Kidney (tissue), 14 donors: Measurements from ENCODE around the gene AGBL3. TPM values are rescaled to one million over a fixed set of nuclear protein-coding genes. Genes with fewer than 3 reads are reported as not detected.
"Not testable (repeated sequence)": the region's sequence is repeated elsewhere in the genome, so short reads cannot be mapped to it uniquely, and the experiment has no call there.

ENCODE experiments used
- DNase-seq, 5 donors: peaks; one replicate each; pipeline ENCODE4 v3.0.0-alpha.2; 2013 to 2020
- FAIRE-seq: peaks from 2 replicates; lab custom pipeline; 2012; peaks lifted over from hg19 to GRCh38; lab: Jason Lieb, UNC
- H3K27ac ChIP-seq, 2 donors: one replicate each; pipeline ENCODE4 v1.7.0; 2013; ENCODE audit warnings: low read depth in 2 of 2, low read length in 2 of 2, inconsistent platforms in 1 of 2
- H3K27me3 ChIP-seq: one replicate; pipeline ENCODE4 v1.7.1; 2013; ENCODE audit warnings: low read length, inconsistent platforms; ENCODE audit not compliant: control insufficient read depth, insufficient read depth
- H3K36me3 ChIP-seq, 3 donors: one replicate each; pipeline versions ENCODE4 v1.7.0 to v1.7.1; 2013; ENCODE audit warnings: low read length in 3 of 3, control low read depth in 1 of 3, inconsistent platforms in 1 of 3; ENCODE audit not compliant: insufficient read depth in 3 of 3, control insufficient read depth in 2 of 3
- H3K4me1 ChIP-seq, 3 donors: one replicate each; pipeline versions ENCODE4 v1.7.0 to v1.7.1; 2013; ENCODE audit warnings: low read length in 3 of 3, inconsistent platforms in 1 of 3, low read depth in 1 of 3; ENCODE audit not compliant: control insufficient read depth in 2 of 3, insufficient read depth in 2 of 3
- H3K4me3 ChIP-seq, 3 donors: one replicate each; pipeline versions ENCODE4 v1.7.0 to v1.8.1; 2013; ENCODE audit warnings: low read length in 3 of 3, control low read depth in 1 of 3, inconsistent platforms in 1 of 3
- H3K9ac ChIP-seq, 3 donors: one replicate each; pipeline versions ENCODE4 v1.7.0 to v1.7.1; 2013; ENCODE audit warnings: low read length in 3 of 3, control low read depth in 1 of 3, inconsistent platforms in 1 of 3
- H3K9me3 ChIP-seq, 3 donors: one replicate each; pipeline versions ENCODE4 v1.7.0 to v1.7.1; 2013; ENCODE audit warnings: low read length in 3 of 3, control low read depth in 1 of 3, inconsistent platforms in 1 of 3; ENCODE audit not compliant: control insufficient read depth in 2 of 3, insufficient read depth in 1 of 3
- intact Hi-C: fragments of 100-400 bp; cut with DNase I; formaldehyde crosslinking; loops from one replicate; pipeline ENCODE4 v1.11.1; 2022
- polyA plus RNA-seq: library from polyadenylated mRNA; stranded (reverse); fragments of 350-450 nt; fragmentation: Illumina TruSeq; extraction: RNeasy Lipid Tissue Mini Kit (QIAGEN cat#74804); gene quantifications from one replicate; pipeline ENCODE4 v1.2.3, GENCODE V29; 2014; ENCODE audit warnings: low read depth, low replicate concordance; ENCODE audit not compliant: insufficient read depth
- total RNA-seq: library from RNA; stranded (reverse); fragmentation: NEBNext Ultra II Directional; extraction: Animal tissue kit (Norgen Biotek cat#: 25700); gene quantifications from one replicate; pipeline ENCODE4 v1.2.1, GENCODE V29; 2021
- TF ChIP-seq, protein P1 (sequence below): IDR thresholded peaks from 3 replicates; pipeline ENCODE4 v1.5.1; 2012; ENCODE audit warnings: mild to moderate bottlenecking, moderate library complexity, borderline replicate concordance; ENCODE audit not compliant: insufficient read depth; ENCODE audit errors: extremely low read depth
- donor health status: control.
- donor health status: control.
- donor health status: control.
- donor health status: control.
- donor health status: control.
- donor health status: DM: yes; HTN: yes; CAD: no.
- donor health status: Normal renal cell carcinoma (clear cell type).

Gene AGBL3
- total and polyA plus RNA-seq, 2 donors from 2014 or later: 2.1 to 7.6 TPM

GRCh38 chr7:135169141-135169963 lies 183.0 kb downstream of the AGBL3 start:
- DNase-seq: peak in 1 of 5 donors; percentile 8
- TF ChIP-seq, protein P1, sequence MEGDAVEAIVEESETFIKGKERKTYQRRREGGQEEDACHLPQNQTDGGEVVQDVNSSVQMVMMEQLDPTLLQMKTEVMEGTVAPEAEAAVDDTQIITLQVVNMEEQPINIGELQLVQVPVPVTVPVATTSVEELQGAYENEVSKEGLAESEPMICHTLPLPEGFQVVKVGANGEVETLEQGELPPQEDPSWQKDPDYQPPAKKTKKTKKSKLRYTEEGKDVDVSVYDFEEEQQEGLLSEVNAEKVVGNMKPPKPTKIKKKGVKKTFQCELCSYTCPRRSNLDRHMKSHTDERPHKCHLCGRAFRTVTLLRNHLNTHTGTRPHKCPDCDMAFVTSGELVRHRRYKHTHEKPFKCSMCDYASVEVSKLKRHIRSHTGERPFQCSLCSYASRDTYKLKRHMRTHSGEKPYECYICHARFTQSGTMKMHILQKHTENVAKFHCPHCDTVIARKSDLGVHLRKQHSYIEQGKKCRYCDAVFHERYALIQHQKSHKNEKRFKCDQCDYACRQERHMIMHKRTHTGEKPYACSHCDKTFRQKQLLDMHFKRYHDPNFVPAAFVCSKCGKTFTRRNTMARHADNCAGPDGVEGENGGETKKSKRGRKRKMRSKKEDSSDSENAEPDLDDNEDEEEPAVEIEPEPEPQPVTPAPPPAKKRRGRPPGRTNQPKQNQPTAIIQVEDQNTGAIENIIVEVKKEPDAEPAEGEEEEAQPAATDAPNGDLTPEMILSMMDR: peak; percentile 32
- H3K9ac ChIP-seq: peak overlapping the region; percentile 52 to 90 (median 84)
- H3K9me3 ChIP-seq: no peaks in the 10 kb centered on the region
- peaks cover 5 to 34% (median 26%) of the 10 kb centered on the region in 3 donors for H3K36me3 ChIP-seq
- H3K27me3 ChIP-seq: no peaks in the 10 kb centered on the region
- no peak for FAIRE-seq
- intact Hi-C loops: no loop called here
- H3K4me1 ChIP-seq: peaks cover 0 to 42% (median 42%) of the 10 kb centered on the region in 3 donors
- H3K27ac ChIP-seq: peak overlapping the region; percentile 91 to 98
- H3K4me3 ChIP-seq: peak overlapping the region; percentile 76 to 85 (median 81)

- Histone ChIP-seq H3K4me1 (peaks cover 0 to 42% (median 40%) of the 10 kb centered on the region in 3 donors), H3K9me3 (no peaks in the 10 kb centered on the region), H3K36me3 (peaks cover 5 to 30% (median 24%) of the 10 kb centered on the region in 3 donors), H3K27me3 (no peaks in the 10 kb centered on the region), H3K27ac (peak overlapping the region; percentile 91 to 98), H3K9ac (peak overlapping the region; percentile 52 to 90 (median 84)), H3K4me3 (peak overlapping the region; percentile 76 to 85 (median 81))
- DNase-seq: no peak
- TF ChIP-seq, protein P1: no peak
- no peak for FAIRE-seq
- intact Hi-C loops: no loop called here
These were observed 183.6 kb downstream of the AGBL3 start for GRCh38 chr7:135169964-135170273.

DNA sequence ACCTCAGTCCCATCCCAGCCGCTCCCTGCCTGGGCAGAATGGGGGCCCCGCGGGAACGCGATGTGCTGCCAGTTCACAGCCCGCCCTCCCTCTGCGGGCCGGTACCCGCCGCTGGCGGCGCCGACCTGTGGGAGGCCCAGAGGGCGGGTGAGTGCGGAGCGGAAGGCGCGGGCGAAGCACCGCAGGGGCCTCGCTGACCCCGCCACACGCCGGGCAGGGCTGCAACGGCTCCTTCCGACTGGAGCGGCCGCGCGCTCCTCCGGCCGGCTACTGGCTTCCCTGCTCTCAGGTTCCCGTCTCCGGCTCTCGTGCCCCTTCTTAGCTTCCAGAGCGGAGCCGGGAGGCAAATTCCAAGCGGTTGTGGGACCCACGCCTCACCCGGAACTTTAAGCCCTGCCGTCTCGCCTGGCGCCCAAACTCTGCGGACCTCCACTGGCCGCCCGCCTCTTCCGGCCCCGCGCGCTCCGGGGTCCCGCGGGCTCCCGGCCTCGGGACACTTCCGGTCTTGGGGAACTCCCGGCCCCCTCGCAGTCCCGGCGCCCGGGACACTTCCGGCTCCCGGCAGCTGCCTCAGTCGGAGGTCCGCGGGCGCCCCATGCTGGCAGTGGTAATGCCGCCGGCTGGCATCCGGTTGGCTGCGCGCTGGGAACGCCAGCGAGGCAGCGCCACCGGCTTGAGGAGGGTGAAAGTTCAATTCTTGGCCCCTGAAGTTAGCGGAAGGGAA lies 184.1 kb downstream of the AGBL3 start, which contains the start of gene CYREN:
Gene CYREN (minus strand): TSS at position 434 of the 724 bp plus-strand sequence. CDS start 1,785 bp downstream, outside the sequence.
- FAIRE-seq (no peak), DNase-seq (peak; percentile 95 to 99 (median 97))
- Histone ChIP-seq H3K9me3 (no peaks in the 10 kb centered on the region), H3K27me3 (no peaks in the 10 kb centered on the region), H3K4me3 (peak within 1 kb of the TSS; percentile 76 to 85 (median 81)), H3K9ac (peak within 1 kb of the TSS; percentile 52 to 90 (median 84)), H3K4me1 (peaks cover 0 to 42% (median 39%) of the 10 kb centered on the region in 3 donors), H3K27ac (peak within 1 kb of the TSS; percentile 96 to 98), H3K36me3 (peaks cover 5 to 25% (median 23%) of the 10 kb centered on the region in 3 donors)
- TF ChIP-seq, protein P1: peak; percentile 75
- intact Hi-C loops: no loop called here

- Histone ChIP-seq H3K9ac (peak overlapping the region in 2 of 3 donors; percentile 22 to 84), H3K27ac (peak overlapping the region; percentile 96 to 98), H3K4me3 (peak overlapping the region; percentile 29 to 85 (median 39)), H3K4me1 (peaks cover 0 to 38% (median 34%) of the 10 kb centered on the region in 3 donors), H3K36me3 (peaks cover 5 to 23% (median 17%) of the 10 kb centered on the region in 3 donors)
- FAIRE-seq, H3K27me3 ChIP-seq, intact Hi-C loops, H3K9me3 ChIP-seq: not testable (repeated sequence)
- DNase-seq: peak in 1 of 5 donors; percentile 25
These were observed 184.7 kb downstream of the AGBL3 start for GRCh38 chr7:135170998-135171481.

DNA sequence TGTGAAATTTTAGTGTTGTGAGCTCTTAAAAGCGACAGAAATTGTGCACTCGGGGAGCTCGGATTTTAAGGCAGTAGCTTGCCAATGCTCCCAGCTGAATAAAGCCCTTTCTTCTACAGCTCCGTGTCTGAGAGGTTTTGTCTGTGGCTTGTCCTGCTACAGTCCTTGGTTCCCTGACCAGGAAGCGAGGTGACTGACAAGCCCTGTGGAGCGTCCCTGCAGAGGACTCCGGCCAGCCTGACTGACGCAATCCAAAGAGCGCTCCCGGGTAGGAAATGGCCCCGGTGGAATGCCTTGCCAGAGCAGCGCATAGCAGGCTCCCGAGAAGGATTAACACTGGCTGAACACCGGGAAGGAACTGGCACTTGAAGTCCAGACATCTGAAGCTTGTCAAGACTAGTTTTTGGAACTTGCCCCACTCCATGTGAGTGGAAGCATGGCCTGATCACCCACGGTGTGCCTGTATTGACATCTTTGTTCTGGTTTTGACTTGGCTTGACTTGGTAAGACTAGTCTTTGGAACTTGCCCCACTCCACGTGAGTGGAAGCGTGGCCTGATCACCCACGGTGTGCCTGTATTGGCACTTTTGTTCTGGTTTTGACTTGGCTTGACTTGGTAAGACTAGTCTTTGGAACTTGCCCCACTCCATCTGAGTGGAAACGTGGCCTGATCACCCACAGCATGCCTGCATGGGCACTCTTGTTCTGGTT lies 185.4 kb downstream of the AGBL3 start:
- H3K27me3 ChIP-seq, FAIRE-seq, H3K9me3 ChIP-seq, intact Hi-C loops: not testable (repeated sequence)
- DNase-seq: peak in 4 of 5 donors; percentile 24 to 59 (median 50)
- H3K9ac ChIP-seq: peak overlapping the region in 2 of 3 donors; percentile 10 to 78
- peak overlapping the region; percentile 94 to 96 for H3K27ac ChIP-seq
- H3K4me1 ChIP-seq: peaks cover 0 to 37% (median 32%) of the 10 kb centered on the region in 3 donors
- H3K4me3 ChIP-seq: peak overlapping the region; percentile 12 to 58 (median 42)
- H3K36me3 ChIP-seq: peaks cover 5 to 19% (median 12%) of the 10 kb centered on the region in 3 donors
